ENCODE measurements around the gene ZNF195.

DNA sequence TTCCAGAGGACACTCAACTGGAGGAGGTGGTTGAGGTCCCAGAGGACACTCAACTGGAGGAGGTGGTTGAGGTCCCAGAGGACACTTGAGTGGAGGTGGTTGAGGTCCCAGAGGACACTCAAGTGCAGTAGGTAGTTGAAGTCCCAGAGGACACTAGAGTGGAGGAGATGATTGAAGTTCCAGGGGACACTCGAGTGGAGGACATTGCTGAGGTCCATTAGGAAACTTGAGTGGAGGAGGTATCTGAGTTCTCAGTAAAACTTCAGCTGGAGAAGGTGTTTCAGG lies 39.7 kb downstream of the ZNF195 start:
- TF ChIP-seq, protein P1, sequence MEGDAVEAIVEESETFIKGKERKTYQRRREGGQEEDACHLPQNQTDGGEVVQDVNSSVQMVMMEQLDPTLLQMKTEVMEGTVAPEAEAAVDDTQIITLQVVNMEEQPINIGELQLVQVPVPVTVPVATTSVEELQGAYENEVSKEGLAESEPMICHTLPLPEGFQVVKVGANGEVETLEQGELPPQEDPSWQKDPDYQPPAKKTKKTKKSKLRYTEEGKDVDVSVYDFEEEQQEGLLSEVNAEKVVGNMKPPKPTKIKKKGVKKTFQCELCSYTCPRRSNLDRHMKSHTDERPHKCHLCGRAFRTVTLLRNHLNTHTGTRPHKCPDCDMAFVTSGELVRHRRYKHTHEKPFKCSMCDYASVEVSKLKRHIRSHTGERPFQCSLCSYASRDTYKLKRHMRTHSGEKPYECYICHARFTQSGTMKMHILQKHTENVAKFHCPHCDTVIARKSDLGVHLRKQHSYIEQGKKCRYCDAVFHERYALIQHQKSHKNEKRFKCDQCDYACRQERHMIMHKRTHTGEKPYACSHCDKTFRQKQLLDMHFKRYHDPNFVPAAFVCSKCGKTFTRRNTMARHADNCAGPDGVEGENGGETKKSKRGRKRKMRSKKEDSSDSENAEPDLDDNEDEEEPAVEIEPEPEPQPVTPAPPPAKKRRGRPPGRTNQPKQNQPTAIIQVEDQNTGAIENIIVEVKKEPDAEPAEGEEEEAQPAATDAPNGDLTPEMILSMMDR (IDR thresholded peaks at IDR 0.05) = no peak
- no peak for TF ChIP-seq EZH2 (IDR thresholded peaks at IDR 0.05; ENCODE audit: borderline replicate concordance, insufficient read depth, low read depth, low read length, poor library complexity, severe bottlenecking)

Measured in B cell (primary cell).